Measurements from ENCODE around the gene CCDC122. TPM values are rescaled to one million over a fixed set of nuclear protein-coding genes. Genes with fewer than 3 reads are reported as not detected.

CCDC122 gene
- total and polyA plus RNA-seq, 10 of the 15 experiments (the other 5 are each of a cell fraction or from before 2014, with no cell fraction given), result 1.0 to 4.5 (median 2.9) TPM; not detected in 1

- TF ChIP-seq CTCF (IDR thresholded peaks at IDR 0.05 in 2 of 3, conservative IDR thresholded peaks at IDR 0.05 in 1 of 3; ENCODE audit: control insufficient read depth in 2 of 3, extremely low read depth in 1 of 3, insufficient read depth in 1 of 3, low read depth in 3 of 3, low read length in 3 of 3) (no peak), TARDBP (IDR thresholded peaks at IDR 0.05; ENCODE audit: borderline replicate concordance) (no peak), BMI1 (IDR thresholded peaks at IDR 0.05; ENCODE audit: borderline replicate concordance) (no peak), RUNX3 (IDR thresholded peaks at IDR 0.05; ENCODE audit: low read length) (no peak), ZNF687 (IDR thresholded peaks at IDR 0.05) (no peak), BCL11A (IDR thresholded peaks at IDR 0.05; ENCODE audit: low read depth, low read length) (no peak), TCF7 (IDR thresholded peaks at IDR 0.05; ENCODE audit: borderline replicate concordance) (no peak)
Observed at GRCh38 chr13:43799191-43799590, 80.3 kb downstream of the CCDC122 start (continued).

DNA sequence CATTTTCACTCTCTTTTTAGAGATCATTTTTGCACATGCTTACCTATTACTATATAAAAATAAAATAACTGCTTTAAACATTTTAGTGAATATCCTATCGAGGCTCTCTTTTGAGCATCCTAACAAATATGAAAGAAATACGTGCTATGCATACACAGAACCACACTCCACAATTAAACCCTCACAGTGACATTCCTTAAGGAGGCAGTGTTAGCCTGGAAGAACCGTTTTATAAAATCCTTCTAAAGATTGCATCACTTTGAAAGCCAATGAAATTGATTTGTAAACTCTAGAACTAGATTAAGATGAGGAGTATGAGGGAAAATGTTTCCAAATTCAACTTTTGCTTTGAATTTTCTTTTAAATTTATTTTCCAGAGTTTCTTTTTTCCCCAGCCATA lies 81.7 kb downstream of the CCDC122 start:
- intact Hi-C loops (cut with micrococcal nuclease; ENCODE audit: unreplicated experiment), result no loop called here
- no peak for FAIRE-seq
- CTCF ChIA-PET, result no interaction called here
- TF ChIP-seq, protein P1, sequence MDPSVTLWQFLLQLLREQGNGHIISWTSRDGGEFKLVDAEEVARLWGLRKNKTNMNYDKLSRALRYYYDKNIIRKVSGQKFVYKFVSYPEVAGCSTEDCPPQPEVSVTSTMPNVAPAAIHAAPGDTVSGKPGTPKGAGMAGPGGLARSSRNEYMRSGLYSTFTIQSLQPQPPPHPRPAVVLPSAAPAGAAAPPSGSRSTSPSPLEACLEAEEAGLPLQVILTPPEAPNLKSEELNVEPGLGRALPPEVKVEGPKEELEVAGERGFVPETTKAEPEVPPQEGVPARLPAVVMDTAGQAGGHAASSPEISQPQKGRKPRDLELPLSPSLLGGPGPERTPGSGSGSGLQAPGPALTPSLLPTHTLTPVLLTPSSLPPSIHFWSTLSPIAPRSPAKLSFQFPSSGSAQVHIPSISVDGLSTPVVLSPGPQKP (IDR thresholded peaks at IDR 0.05; ENCODE audit: low read depth, low read length), result no peak
- TF ChIP-seq, protein P2, sequence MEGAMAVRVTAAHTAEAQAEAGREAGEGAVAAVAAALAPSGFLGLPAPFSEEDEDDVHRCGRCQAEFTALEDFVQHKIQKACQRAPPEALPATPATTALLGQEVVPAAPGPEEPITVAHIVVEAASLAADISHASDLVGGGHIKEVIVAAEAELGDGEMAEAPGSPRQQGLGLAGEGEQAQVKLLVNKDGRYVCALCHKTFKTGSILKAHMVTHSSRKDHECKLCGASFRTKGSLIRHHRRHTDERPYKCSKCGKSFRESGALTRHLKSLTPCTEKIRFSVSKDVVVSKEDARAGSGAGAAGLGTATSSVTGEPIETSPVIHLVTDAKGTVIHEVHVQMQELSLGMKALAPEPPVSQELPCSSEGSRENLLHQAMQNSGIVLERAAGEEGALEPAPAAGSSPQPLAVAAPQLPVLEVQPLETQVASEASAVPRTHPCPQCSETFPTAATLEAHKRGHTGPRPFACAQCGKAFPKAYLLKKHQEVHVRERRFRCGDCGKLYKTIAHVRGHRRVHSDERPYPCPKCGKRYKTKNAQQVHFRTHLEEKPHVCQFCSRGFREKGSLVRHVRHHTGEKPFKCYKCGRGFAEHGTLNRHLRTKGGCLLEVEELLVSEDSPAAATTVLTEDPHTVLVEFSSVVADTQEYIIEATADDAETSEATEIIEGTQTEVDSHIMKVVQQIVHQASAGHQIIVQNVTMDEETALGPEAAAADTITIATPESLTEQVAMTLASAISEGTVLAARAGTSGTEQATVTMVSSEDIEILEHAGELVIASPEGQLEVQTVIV (IDR thresholded peaks at IDR 0.05; ENCODE audit: borderline replicate concordance, partially characterized antibody), result no peak
- TF ChIP-seq GATAD2B (conservative IDR thresholded peaks at IDR 0.05; ENCODE audit: low read depth), result no peak
- no peak for TF ChIP-seq NRF1 (conservative IDR thresholded peaks at IDR 0.05; ENCODE audit: low read depth, low read length)
- TF ChIP-seq SPI1 (IDR thresholded peaks at IDR 0.05; ENCODE audit: borderline replicate concordance, insufficient read depth, low read depth, low read length), result no peak
- TF ChIP-seq KAT2A (conservative IDR thresholded peaks at IDR 0.05; ENCODE audit: control insufficient read depth, low read depth, low read length), result no peak
- TF ChIP-seq ASH2L (IDR thresholded peaks at IDR 0.05; ENCODE audit: borderline replicate concordance, low read depth), result no peak

More for the DNA sequence above, 81.7 kb downstream of the CCDC122 start:
- Histone ChIP-seq H3K4me3 (no peak overlapping the region), H3K27ac (ENCODE audit: control insufficient read depth, insufficient read depth) (no peak overlapping the region), H3K36me3 (ENCODE audit: control insufficient read depth in 2 of 2, insufficient read depth in 2 of 2, low read length in 1 of 2) (no peaks in the 10 kb centered on the region), H3K4me1 (ENCODE audit: control insufficient read depth, insufficient read depth, low read length) (no peaks in the 10 kb centered on the region), H4K20me1 (ENCODE audit: control insufficient read depth, insufficient read depth) (no peaks in the 10 kb centered on the region), H3K9ac (ENCODE audit: control insufficient read depth, insufficient read depth, low read length) (no peak overlapping the region), H3K79me2 (ENCODE audit: control insufficient read depth, insufficient read depth, low read length) (no peaks in the 10 kb centered on the region), H3K9me3 (replicated peaks; ENCODE audit: control insufficient read depth, insufficient read depth, low read length) (no peaks in the 10 kb centered on the region), H3K27me3 (replicated peaks in 1 of 2; ENCODE audit: control insufficient read depth in 2 of 2, insufficient read depth in 2 of 2, low read length in 1 of 2) (peaks cover 0 to 2% of the 10 kb centered on the region in 2 experiments; a peak in 1 of 4 replicates), H2AFZ (ENCODE audit: control insufficient read depth, low read depth, low read length) (no peak overlapping the region), H3K4me2 (ENCODE audit: control insufficient read depth, insufficient read depth) (no peak overlapping the region)
- no peak for DNase-seq (ENCODE audit: low read depth, low spot score)
- SMC1A ChIA-PET (ENCODE audit: uncharacterized antibody, unreplicated experiment), result no interaction called here
- ATAC-seq, result no peak
- in situ Hi-C loops (cut with MboI), result loop anchor here (10.0 to 25.0 kb wide), 2 partner anchors 1203 to 1461 kb away; no protein-coding TSS in a partner anchor
- WGBS (ENCODE audit: insufficient coverage, insufficient replicate concordance, low lambda C conversion rate, missing lambda C conversion rate), result 17% methylated on average over 3 of the region's 3 CpGs
- BruUV-seq (replicated peaks), result no TSS peak
- POLR2A ChIA-PET, result no interaction called here
- RAD21 ChIA-PET (ENCODE audit: unreplicated experiment), result no interaction called here
